Inflammatory macrophage (primary cell): Measurements from ENCODE around the gene TMEM59.
"Not testable (repeated sequence)": the region's sequence is repeated elsewhere in the genome, so short reads cannot be mapped to it uniquely, and the experiment has no call there.

Source experiments
- DNase-seq, 2 donors: peaks; one replicate each; pipeline ENCODE4 v3.0.0-alpha.2; 2020 to 2022
- total RNA-seq, 18 experiments: gene quantifications; one replicate each; lab custom pipeline; 2026; ENCODE audit warnings: mixed read lengths in 6 of 18, inconsistent platforms in 2 of 18; lab: John Stamatoyannopoulos, UW

TMEM59 gene, protein sequence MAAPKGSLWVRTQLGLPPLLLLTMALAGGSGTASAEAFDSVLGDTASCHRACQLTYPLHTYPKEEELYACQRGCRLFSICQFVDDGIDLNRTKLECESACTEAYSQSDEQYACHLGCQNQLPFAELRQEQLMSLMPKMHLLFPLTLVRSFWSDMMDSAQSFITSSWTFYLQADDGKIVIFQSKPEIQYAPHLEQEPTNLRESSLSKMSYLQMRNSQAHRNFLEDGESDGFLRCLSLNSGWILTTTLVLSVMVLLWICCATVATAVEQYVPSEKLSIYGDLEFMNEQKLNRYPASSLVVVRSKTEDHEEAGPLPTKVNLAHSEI
- 124 to 247 (median 202) reads per million in 18 experiments for total RNA-seq

DNA sequence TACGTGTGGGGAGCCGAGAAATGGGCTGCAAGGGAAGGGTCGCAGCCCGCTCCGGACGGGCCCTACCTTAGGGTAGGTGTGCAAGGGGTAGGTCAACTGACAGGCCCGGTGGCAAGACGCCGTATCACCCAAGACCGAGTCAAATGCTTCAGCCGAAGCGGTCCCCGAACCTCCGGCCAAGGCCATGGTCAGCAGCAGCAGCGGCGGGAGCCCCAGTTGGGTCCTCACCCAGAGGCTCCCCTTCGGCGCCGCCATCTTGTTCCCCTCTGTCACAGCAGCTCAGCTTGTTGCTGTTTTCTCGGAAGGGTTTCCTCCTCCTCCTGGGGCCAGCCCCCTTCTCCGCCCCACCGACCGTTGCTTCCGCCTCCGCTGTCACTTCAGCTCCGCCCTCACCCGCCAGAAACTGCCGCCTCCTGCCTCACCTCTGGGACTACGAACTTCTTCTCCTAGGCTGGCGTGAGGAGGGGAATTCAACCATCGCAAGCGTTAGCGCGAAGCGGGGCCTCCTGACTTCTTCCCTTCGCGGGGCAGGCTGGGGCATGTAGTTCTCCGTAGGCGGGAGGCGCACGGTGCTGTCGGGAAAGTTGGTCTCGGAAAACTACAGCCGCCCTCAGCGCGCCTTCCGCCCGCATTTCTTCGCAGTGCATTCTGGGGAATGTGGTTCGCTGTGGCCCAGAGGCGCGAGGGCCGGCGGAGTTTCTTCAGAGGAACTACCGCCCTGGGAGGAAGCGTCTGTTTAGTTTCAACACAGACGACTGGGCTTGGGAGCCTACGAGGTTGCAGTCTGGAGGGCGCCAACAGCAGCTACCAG is at the start of gene TMEM59, which contains the start of gene TCEANC2:
Gene TMEM59, minus strand, starts transcription at position 271 of the 811 bp plus-strand sequence. Its CDS starts 16 bp downstream, at position 255.
Gene TCEANC2, plus strand, starts transcription at position 675 of the 811 bp plus-strand sequence. CDS start 815 bp downstream, outside the sequence.
- DNase-seq: peak; percentile 99 to 100

DNA sequence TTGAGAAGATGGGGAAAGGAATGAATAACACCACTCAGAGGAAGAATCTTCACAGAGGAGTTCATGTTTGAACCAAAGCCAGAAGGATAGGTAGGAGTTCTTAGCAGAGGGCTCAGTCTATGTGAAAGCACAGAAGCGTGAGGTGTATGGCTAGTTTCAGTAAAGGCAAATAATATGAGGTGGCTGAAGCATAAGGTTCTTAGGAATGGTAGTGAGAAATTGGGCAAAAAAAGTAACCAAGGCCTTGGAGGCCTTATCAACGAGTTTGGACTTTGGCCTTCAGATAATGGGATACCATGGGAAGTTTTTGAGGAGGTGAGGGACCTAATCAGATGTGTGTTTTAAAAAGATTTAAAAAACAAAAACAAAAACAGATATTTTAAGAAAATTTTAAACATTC is 47.5 kb upstream of the TMEM59 start:
- no peak for DNase-seq

DNA sequence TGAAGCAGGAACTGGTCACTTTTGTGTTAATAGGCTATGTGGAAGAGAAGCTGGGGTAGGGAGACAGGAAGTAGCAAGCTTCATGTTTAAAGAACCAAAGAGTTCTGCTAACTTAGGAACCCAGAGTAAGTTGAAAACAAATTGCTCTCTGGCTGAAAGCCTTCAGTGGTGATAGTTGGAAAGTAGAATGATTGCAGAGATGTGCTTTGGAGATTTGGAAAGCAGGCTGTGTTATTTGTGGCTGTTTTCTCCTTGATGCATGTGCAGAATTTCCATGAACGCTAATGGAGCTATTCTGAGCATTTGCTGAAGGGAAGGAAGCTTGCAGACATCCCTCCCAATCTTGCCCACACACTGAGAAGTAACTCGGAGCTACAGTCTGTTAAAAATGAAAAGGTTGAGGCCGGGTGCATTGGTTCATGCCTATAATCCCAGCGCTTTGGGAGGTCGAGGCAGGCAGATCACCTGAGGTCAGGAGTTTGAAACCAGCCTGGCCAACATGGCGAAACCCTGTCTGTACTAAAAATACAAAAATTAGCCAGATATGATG is 46.1 kb upstream of the TMEM59 start:
- peak; percentile 29 to 36 for DNase-seq

DNA sequence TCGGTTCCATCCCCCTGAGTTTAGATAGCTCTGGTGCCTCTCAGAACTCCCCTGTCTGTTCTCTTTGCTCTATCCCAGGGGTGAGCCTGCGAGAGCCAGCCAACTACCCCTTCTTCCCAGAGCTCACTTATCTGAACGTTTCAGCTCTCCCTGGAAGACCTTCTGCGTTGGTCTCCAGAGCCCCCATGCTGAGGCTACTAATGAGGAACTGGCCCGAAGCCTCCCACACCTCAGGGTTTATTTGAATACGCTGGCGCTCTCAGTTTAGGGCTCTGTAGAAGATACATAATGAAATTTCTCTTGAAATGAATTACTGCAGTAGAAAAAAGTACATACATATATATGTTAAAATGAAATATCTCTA is 43.9 kb upstream of the TMEM59 start:
- peak; percentile 36 to 48 for DNase-seq

DNA sequence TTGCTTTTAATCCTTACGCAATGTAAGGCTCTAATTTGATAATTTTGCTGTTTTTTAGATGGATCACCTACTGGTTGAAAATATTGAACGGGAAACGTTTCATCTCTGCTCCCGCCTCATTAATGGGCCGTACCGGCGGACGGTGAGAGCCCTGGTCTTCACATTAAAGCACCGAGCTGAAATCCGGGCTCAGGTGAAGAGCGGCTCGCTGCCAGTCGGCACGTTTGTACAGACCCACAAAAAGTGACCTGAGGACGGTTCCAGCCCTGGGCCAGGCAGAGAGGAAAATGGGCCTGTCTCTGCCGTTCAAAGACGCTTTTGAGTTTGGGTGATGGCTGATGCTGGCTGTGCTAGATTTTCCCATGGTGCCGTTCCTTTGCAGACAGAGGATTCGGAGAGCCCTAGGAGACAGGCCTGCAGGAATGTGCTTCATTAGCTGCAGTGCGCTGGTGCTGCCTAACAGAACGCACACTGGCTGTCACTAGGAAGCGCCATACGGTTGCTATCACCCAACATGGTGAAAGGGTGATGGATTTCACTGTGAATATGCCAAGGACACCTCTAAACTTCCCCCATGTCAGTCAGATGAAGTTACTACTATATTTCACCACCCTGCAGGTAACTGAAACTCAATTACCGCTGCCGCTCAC is 43.3 kb upstream of the TMEM59 start:
- DNase-seq: peak in 1 of 2 donors; percentile 14

DNA sequence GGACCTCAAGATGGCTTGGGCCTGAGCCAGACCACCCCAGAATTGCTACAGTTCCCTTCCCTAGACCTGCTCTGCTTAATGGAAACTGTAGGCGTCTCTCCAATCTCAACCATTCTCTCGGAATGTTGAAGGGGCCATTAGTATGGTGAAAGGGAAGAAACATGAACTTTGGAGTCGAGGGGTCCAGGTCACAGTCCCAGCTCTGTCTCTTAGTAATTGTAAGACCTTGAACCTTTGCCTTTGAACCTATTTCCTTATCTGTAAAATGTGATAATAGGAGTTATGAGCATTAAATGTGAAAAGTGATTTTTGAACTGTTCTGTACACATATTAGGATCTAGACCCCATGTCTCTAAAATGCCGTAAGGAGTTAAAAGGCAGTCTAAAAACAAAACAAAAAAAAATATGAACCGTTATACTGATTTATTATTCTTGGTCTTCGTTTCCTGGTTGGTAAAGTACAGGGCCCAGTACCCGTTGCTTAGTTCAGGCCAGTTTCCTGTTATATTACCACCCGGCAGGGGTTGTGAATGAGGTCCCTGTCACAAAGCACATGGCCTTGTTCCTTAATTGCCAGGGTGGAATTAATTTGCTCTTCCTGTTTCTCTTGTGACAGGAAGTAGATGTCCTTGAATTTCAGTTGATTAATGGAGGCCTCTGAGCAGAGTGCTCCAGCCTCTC is 42.7 kb upstream of the TMEM59 start:
- peak; percentile 90 to 93 for DNase-seq

DNA sequence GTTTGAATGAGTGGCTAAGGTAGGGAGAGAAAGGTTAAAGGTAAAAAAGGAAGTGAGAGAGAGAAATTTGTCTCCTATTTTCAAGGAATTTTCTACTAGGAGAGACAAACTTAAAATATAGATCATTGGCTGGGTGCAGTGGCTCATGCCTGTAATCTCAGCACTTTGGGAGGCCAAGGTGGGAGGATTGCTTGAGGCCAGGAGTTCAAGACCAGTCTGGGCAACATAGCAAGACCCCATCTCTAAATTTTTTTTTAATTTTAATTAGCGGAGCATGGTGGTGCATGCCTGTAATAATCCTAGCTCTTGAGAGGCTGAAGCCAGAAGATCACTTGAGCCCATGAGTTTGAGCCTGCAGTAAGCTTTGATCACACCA is 41.7 kb upstream of the TMEM59 start:
- not testable (repeated sequence) for DNase-seq

DNA sequence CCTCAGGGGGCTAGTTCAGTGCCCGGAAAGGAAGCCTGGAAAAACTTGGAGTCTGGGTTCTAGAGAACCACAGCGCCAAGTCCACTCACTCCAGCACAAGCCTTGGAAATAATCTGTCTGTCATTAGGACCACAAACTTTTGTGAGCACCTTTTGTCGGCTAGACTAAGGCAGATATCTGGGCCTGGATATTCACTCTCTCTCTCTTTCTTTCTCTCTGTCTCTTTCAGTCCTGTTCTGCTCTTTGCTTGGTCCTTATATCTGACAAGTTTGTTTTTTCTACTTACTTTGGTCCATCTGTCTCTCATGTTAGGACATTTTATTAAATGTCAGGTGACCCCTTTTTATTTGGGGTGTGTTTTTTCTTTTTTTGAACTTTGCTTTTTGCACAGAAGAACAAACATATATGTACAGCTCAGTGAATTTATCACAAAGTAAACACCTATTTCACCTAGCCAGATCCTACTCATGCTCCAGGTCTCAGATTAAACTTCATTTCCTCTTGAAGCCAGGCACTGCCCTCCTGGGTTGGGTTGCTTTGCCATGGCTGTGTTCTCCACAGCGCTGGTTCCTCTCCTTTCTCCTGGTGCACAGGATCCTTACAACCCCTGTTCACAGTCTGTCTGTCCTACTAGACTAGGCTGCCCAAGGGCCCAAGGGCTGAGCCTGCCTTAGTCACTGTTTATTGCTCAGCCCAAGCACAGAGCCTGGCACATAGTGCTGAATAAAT is 41.2 kb upstream of the TMEM59 start:
- DNase-seq: no peak

DNA sequence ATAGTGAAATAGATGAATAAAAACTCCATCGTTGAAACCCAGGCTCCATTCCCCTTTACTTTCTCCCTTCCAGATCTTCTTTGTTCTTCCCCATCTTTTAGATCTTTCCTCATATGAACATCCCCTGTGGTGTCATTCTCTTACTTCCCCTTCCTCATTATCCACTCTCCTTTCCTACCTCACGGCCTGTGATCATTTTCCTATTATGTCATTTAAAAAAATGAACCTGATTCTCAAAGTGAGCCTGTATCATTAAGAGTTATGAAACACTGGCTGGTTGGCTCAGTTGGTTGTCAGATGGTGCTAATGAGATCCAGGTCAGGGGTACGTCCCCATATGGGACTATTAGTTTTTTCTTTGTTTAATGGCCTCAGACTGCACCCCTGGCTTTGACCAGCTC is 38.7 kb upstream of the TMEM59 start:
- DNase-seq: peak; percentile 10 to 58

DNA sequence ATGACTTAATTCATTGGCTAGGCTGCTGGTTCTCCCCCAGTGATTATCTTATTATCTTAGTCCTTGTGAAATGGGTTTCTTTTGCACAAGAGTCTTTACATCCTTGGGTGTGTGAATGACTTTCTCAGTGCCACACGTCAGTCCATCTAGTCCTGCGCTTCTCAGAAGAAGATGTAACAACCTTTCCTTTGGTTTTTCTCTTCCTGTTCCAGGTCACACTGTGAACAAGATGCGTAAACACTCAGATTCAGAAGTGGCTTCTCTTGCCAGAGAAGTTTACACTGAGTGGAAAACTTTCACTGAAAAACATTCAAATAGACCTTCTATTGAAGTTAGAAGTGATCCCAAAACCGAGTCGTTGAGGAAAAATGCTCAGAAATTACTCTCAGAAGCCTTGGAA is 35.4 kb upstream of the TMEM59 start:
- no peak for DNase-seq

DNA sequence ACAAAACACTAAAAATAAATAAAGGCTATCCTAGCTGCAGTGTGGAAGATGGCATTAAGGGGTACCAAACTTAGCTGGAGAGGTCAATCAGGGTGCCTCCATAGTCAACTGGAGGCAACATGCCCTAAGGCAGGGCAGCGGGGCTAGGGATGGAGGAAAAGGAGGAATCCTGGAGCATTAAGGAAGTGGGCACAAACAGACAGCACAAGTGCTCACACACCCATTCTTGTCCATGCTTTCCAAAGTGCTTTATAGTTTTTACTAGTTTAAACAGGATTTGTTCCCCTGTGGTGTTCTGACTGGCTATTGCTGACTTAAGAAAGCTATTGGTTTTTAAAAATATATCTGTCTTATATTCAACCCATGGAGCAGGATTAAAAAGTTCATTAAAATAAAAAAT is 33.8 kb upstream of the TMEM59 start:
- no peak for DNase-seq

DNA sequence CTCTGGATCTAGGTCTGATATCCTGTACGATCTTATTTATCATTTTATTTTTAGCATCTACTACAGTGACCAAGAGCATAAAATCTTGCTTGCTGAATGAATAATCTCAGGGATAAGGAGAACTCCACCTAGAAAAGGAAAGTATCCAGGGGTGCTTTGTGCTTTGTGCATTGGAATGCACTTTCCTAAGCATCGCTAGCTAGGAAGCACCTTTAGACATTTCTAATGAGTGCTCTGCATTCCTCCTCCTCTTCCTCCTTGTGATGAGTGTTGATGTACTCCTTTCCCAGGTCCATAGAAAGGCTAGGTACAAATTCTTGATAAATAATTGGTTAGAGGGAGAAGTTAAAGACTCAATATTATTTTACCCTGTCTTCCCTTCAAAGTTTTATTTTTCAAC is 31.8 kb upstream of the TMEM59 start:
- DNase-seq: no peak

DNA sequence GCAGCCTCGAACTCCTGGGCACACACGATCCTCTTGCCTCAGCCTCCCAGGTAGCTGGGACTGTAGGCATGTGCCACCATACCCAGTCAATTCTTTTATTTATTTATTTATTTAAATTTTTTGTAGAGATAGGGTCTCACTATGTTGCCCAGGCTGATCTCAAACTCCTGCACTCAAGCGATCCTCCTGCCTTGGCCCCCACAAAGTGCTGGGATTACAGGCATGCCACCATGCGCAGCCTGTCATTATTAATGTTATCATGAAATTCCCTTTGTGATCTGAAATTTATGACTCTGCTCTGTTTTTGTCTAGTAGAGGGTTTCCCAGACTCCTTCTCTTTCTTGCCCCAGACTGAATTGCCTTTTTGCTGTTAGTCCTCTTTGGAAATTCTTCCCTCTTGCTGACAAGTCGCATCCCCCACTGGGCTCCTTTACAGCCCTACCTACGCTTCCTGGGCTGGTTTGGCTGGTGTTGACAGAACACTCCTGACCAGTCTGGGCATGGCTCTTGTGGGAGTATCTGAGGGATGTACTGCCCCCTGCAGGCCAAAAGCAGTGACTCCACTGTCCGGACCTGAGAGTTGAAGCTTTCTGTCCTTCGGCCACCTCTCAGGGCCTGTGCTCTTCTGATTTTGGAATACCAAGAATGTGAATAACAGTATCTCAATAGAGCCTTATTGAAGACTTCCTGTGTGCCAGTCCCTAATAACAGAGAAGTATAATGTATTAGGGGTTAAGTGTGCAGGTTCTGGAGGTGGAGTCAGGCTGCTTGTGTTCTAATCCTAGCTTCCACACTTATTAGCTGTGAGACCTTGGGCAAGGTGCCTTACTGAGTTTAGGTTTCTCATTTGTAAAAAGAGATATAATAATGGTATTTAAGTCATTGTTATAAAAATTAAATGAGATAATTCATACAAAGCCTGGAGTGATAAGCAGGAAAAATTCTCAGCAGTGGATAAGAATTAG is 28.6 kb upstream of the TMEM59 start:
- DNase-seq: peak; percentile 69 to 82

DNA sequence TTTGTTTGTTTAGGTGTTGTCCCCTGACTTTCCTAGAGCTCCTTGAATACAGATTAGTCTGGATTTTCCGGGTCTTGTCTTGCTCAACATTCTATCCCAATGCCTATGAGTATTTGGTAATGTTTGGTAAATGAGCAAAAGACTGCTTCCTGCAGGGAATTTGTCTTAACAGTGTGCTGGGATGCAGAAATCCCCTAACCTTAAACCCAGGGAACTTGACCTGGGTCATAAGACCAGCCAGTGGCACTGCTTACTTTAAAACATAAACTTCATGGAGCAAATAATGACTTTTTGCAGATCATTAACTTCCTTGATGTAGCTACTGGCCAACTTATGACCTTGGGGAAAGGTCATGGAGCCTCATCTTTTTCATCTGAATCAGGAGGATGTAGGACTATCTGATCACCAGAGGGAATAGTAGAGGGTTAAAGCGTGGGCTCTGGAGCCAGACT is 27.6 kb upstream of the TMEM59 start:
- DNase-seq: no peak

DNA sequence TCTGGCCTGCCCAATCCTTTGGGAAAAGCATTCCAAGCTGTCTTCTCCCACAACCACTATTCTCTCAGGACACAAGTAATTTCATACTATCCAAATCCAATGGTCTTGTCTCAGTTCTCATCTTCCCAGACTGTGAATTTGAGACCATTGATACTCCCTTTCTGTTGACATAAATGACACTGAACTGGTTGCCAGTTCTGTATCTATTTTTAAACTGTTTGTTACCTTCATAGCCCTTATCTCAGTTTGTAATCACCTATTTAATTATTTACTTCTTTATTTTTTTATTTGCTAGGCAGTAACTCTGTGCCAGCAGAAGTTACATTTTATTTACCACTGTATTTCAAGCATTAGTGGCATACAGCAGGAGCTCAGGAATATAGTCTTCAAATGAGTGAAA is 24.4 kb upstream of the TMEM59 start:
- DNase-seq: no peak

DNA sequence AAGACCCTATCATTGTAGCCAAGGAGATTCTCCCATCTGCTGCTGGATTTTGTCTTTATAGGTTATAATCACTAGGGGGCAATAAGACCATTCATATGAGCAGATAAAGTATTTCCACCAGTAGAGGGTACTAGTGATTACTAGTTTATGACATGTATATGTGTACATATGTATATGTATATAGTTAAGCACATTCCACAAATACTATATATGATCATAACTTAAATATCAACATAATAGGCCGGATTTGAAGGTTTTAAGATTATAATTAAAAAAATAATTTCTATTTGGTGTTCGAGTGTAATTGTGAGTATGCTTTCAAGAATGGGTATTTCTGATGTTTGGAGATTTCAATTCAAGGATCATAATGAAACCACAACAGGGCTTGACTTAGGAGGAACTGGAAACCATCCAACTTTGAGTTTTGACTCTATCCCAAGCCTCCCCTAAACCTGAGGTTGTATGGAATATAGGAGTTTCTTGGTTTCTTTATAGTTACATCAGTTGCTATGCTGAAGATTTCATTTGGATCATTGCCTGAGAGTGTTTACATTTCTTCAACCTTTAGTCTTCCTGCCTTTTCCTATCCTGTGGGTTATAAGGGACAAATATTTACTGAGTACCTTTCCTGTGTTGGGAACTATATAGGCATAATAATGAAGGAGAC is 17.3 kb upstream of the TMEM59 start:
- peak; percentile 19 to 74 for DNase-seq

DNA sequence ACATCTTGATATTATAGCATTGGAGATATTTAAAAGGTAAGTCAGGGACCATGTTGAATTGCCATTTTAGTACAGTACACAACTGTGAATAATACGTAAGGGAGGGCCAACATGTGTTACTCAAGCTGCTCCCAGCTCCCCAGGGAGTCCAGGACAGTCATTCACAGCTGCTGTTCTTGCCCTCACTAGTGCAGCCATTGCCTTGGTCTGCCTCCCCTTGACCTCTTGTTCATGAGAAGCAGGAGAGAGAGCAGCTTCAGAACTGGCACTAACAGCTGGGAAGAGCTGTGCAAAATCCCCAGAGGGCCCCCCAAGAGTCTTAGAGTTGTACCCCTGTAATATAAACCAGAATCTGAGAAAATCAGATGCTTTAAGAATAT is 16.8 kb upstream of the TMEM59 start:
- no peak for DNase-seq

DNA sequence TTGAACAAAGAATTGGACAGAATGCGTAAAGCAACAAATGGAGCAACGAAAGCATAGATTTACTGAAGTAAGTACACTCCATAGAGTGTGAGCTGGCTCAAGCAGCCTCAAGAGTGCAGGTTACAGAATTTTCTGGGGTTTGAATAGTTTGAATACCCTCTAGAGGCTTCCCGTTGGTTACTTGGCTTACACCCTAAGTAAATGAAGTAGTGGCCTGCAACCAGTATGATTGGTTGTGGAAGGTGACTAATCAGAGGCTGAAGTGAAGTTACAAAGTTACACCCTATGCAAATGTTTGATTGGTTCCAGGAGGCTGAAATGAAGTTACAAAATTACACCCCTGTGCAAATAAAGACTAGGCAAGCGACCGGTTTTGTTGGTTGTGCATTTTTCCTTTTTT is 11.3 kb upstream of the TMEM59 start:
- DNase-seq: no peak

DNA sequence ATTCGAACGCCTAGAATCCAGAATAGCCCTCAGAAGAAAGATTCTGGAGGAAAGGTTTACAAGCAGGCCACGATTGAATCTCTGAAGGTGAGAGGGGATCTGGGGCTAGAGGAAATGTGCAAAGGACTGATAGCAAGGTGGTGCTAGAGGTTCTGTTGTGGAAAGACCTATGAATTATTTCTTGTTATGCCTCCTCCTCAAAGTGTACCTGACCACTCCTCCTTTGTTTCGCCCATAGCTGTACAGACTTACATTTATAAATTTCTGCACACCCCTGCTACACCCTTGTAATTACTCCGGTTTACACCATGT is 1.4 kb upstream of the TMEM59 start:
- DNase-seq: no peak
